MM.1S (cell line): ENCODE results near the gene PTPRE.

Experiments
- DNase-seq: peaks from one replicate; pipeline ENCODE4 v3.0.0-alpha.2; 2015
- H2AFZ ChIP-seq: fragments of 300-600 bp; sonication (generic); 2 replicates; pipeline ENCODE4 v1.6.0; 2016; ENCODE audit warnings: antibody characterized with exemption, low read length
- H3F3A ChIP-seq: fragments of 300-600 bp; sonication (generic); 2 replicates; pipeline ENCODE4 v1.6.1; 2016; ENCODE audit warnings: mild to moderate bottlenecking, antibody characterized with exemption, low read length, moderate library complexity, mixed read lengths; ENCODE audit not compliant: insufficient read depth
- H3K27ac ChIP-seq: fragments of 300-600 bp; sonication (generic); 2 replicates; pipeline ENCODE4 v1.5.1; 2016; ENCODE audit warnings: mild to moderate bottlenecking, low read length
- H3K27me3 ChIP-seq: fragments of 300-600 bp; sonication (generic); replicated peaks from 2 replicates; pipeline ENCODE4 v1.6.0; 2016; ENCODE audit warnings: low read length; ENCODE audit not compliant: insufficient read depth
- H3K36me3 ChIP-seq: fragments of 300-600 bp; sonication (generic); replicated peaks from 2 replicates; pipeline ENCODE4 v1.6.1; 2016; ENCODE audit warnings: mild to moderate bottlenecking, low read length, mixed read lengths; ENCODE audit not compliant: insufficient read depth
- H3K4me1 ChIP-seq: fragments of 300-600 bp; sonication (generic); 2 replicates; pipeline ENCODE4 v1.6.1; 2016; ENCODE audit warnings: low read length, mixed read lengths
- H3K4me2 ChIP-seq: fragments of 300-600 bp; sonication (generic); 2 replicates; pipeline ENCODE4 v1.6.0; 2016; ENCODE audit warnings: low read depth, low read length
- H3K4me3 ChIP-seq: fragments of 300-600 bp; sonication (generic); 2 replicates; pipeline ENCODE4 v1.5.1; 2016; ENCODE audit warnings: low read length, mixed read lengths
- H3K79me2 ChIP-seq: fragments of 300-600 bp; sonication (generic); 2 replicates; pipeline ENCODE4 v1.6.1; 2016; ENCODE audit warnings: mixed run types, low read length, mixed read lengths
- H3K9ac ChIP-seq: fragments of 300-600 bp; sonication (generic); 2 replicates; pipeline ENCODE4 v1.6.1; 2016; ENCODE audit warnings: low read length, mixed read lengths
- H3K9me2 ChIP-seq: fragments of 300-600 bp; sonication (generic); replicated peaks from 2 replicates; pipeline ENCODE4 v1.6.1; 2016; ENCODE audit warnings: mild to moderate bottlenecking, low read length, mixed read lengths; ENCODE audit not compliant: insufficient read depth
- H3K9me3 ChIP-seq: fragments of 300-600 bp; sonication (generic); replicated peaks from 2 replicates; pipeline ENCODE4 v1.6.1; 2016; ENCODE audit warnings: mild to moderate bottlenecking, low read length, mixed read lengths; ENCODE audit not compliant: insufficient read depth
- H4K20me1 ChIP-seq: fragments of 300-600 bp; sonication (generic); 2 replicates; pipeline ENCODE4 v1.6.1; 2016; ENCODE audit warnings: mild to moderate bottlenecking, low read length, moderate library complexity, mixed read lengths; ENCODE audit not compliant: insufficient read depth
- CTCF ChIP-seq: fragments of 300-600 bp; sonication (generic); IDR thresholded peaks from 2 replicates; pipeline ENCODE4 v1.5.1; 2016; ENCODE audit warnings: antibody characterized with exemption, low read length, mixed read lengths
- EZH2 ChIP-seq: fragments of 300-600 bp; sonication (generic); optimal IDR thresholded peaks from 2 replicates; pipeline ENCODE3; 2017; ENCODE audit warnings: low read depth, mild to moderate bottlenecking, antibody characterized with exemption, low read length, mixed read lengths
- EZH2phosphoT487 ChIP-seq: fragments of 300-600 bp; sonication (generic); IDR thresholded peaks from 2 replicates; pipeline ENCODE4 v1.6.1; 2018; ENCODE audit warnings: antibody characterized with exemption, low read length

Gene PTPRE

DNA sequence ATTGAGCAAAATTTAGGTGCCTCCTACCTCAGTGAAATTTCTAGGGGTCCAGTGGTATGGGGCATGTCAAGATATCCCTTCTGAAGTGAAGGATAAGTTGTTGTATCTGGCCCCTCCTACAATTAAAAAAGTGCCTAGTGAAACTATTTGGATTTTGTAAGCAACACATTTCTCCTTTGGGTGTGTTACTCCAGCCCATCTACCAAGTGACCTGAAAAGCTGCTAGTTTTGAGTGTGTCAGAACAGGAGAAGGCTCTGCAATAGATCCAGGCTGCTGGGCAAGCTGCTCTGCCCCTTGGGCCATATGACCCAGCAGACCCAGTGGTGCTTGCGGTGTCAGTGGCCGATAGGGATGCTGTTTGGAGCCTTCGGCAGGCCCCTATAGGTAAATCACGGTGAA, 46.0 kb downstream of the PTPRE start:
- Histone ChIP-seq H4K20me1 (no peaks in the 10 kb centered on the region), H3K4me1 (no peaks in the 10 kb centered on the region), H3K9me3 (no peaks in the 10 kb centered on the region), H3K4me3 (no peak overlapping the region), H3K9me2 (no peaks in the 10 kb centered on the region), H3K4me2 (no peak overlapping the region), H3K36me3 (no peaks in the 10 kb centered on the region), H3K27me3 (no peaks in the 10 kb centered on the region), H3K27ac (no peak overlapping the region), H3K79me2 (no peaks in the 10 kb centered on the region), H3F3A (no peaks in the 10 kb centered on the region), H3K9ac (no peak overlapping the region), H2AFZ (no peak overlapping the region)
- no peak for DNase-seq
- TF ChIP-seq CTCF (no peak), EZH2phosphoT487 (no peak), EZH2 (no peak)

DNA sequence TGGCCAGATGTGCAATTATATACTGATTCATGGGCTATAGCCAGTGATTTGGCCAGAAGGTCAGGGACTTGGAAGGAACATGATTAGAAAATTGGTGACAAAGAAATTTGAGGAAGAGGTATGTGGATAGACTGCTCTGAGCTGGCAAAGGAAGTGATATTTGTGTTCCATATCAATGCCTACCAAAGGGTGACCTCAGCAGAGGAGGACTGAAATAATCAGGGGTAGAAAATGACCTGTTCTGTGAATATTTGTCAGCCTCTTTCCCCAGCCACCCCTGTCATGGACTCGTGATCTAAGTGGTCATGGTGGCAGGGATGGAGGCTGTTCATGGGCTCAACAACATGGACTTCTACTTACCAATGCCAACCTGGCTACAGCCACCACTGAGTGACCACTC, 47.0 kb downstream of the PTPRE start:
- Histone ChIP-seq H3K36me3 (no peaks in the 10 kb centered on the region), H3K4me2 (no peak overlapping the region), H3K79me2 (no peaks in the 10 kb centered on the region), H3K27ac (no peak overlapping the region), H3K9ac (no peak overlapping the region), H3K9me3 (no peaks in the 10 kb centered on the region), H3K9me2 (no peaks in the 10 kb centered on the region), H3K4me3 (no peak overlapping the region), H3K4me1 (no peaks in the 10 kb centered on the region), H2AFZ (no peak overlapping the region), H4K20me1 (no peaks in the 10 kb centered on the region), H3F3A (no peaks in the 10 kb centered on the region), H3K27me3 (no peaks in the 10 kb centered on the region)
- no peak for DNase-seq
- TF ChIP-seq EZH2phosphoT487: no peak
- TF ChIP-seq EZH2: no peak
- TF ChIP-seq CTCF: no peak

GRCh38 chr10:127959428-127959827, 52.5 kb downstream of the PTPRE start:
- no peak overlapping the region for H3K4me2 ChIP-seq
- H3F3A ChIP-seq: no peaks in the 10 kb centered on the region
- H3K9ac ChIP-seq: no peak overlapping the region
- no peak overlapping the region for H2AFZ ChIP-seq
- no peak overlapping the region for H3K27ac ChIP-seq
- H3K36me3 ChIP-seq: no peaks in the 10 kb centered on the region
- no peaks in the 10 kb centered on the region for H3K79me2 ChIP-seq
- TF ChIP-seq CTCF (no peak), EZH2phosphoT487 (no peak), EZH2 (no peak)
- H4K20me1 ChIP-seq: no peaks in the 10 kb centered on the region
- no peaks in the 10 kb centered on the region for H3K4me1 ChIP-seq
- no peak overlapping the region for H3K4me3 ChIP-seq
- H3K9me3 ChIP-seq: no peaks in the 10 kb centered on the region
- no peaks in the 10 kb centered on the region for H3K27me3 ChIP-seq
- no peaks in the 10 kb centered on the region for H3K9me2 ChIP-seq
- no peak for DNase-seq

DNA sequence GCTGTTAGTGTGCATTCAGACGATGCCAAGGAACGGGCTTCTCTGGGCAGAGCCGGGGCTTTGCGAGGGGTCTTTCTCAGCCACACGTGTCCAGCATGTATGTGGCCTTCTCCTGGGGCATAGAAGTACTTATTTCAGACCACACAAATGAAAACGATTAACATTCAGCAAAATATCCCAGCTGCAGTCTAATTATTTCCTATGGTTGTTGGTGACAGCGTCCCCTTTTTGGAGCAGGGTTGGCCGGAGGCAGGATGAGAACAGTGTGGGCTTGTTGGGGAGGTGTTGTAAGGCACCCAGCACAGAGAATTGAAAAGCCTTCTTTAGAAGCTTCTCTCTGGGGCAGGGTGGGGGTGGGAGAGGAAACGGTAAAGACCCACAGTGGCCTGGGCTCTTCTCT, 54.2 kb downstream of the PTPRE start:
- Histone ChIP-seq H3K4me2 (no peak overlapping the region), H3K27ac (no peak overlapping the region), H3K9me3 (no peaks in the 10 kb centered on the region), H2AFZ (no peak overlapping the region), H3K4me3 (no peak overlapping the region), H3K27me3 (no peaks in the 10 kb centered on the region), H4K20me1 (no peaks in the 10 kb centered on the region), H3K36me3 (no peaks in the 10 kb centered on the region), H3K9ac (no peak overlapping the region), H3K4me1 (no peaks in the 10 kb centered on the region), H3K79me2 (no peaks in the 10 kb centered on the region), H3K9me2 (no peaks in the 10 kb centered on the region), H3F3A (no peaks in the 10 kb centered on the region)
- TF ChIP-seq CTCF (no peak), EZH2phosphoT487 (no peak), EZH2 (no peak)
- no peak for DNase-seq
